Chondrocyte (in vitro differentiated cells): ENCODE results near the gene EFNB1. TPM values are rescaled to one million over a fixed set of nuclear protein-coding genes. Genes with fewer than 3 reads are reported as not detected.

Source experiments
- DNase-seq: peaks from one replicate; pipeline ENCODE4 v3.0.0; 2021; ENCODE audit warnings: mixed read lengths, low spot score
- H3K27ac Mint-ChIP-seq: one replicate; pipeline ENCODE4 v1.8.0; 2021; ENCODE audit warnings: mild to moderate bottlenecking, moderate library complexity, mixed read lengths; ENCODE audit not compliant: unreplicated experiment
- H3K27me3 Mint-ChIP-seq: 2 replicates; pipeline ENCODE4 v1.8.0; 2021; ENCODE audit warnings: low read depth, mixed read lengths
- H3K36me3 Mint-ChIP-seq: 2 replicates; pipeline ENCODE4 v1.8.0; 2021; ENCODE audit warnings: low read depth, mixed read lengths
- H3K4me1 Mint-ChIP-seq: 2 replicates; pipeline ENCODE4 v1.8.0; 2021; ENCODE audit warnings: low read depth, mild to moderate bottlenecking, mixed read lengths
- H3K4me3 Mint-ChIP-seq: one replicate; pipeline ENCODE4 v1.8.0; 2021; ENCODE audit warnings: mild to moderate bottlenecking, moderate library complexity, mixed read lengths; ENCODE audit not compliant: unreplicated experiment
- H3K9me3 Mint-ChIP-seq: 2 replicates; pipeline ENCODE4 v1.8.0; 2021; ENCODE audit warnings: low read depth, mixed read lengths
- CTCF ChIP-seq: fragments of 200-600 bp; sonication (generic); IDR thresholded peaks from 2 replicates; pipeline ENCODE4 v1.5.0; 2021; ENCODE audit warnings: antibody characterized with exemption, mild to moderate bottlenecking, moderate library complexity
- total RNA-seq: library from RNA; stranded (reverse); gene quantifications from 3 replicates; pipeline ENCODE4 v1.2.1, GENCODE V29; 2021

EFNB1 gene
- total RNA-seq, 1 donor from 2014 or later, result 32.9 TPM

- Mint-ChIP-seq H3K36me3 (no peaks in the 10 kb centered on the region), H3K27me3 (no peaks in the 10 kb centered on the region), H3K4me1 (peaks cover 25% of the 10 kb centered on the region), H3K27ac (no peak overlapping the region), H3K9me3 (no peaks in the 10 kb centered on the region), H3K4me3 (peak overlapping the region; percentile 86)
- DNase-seq, result peak; percentile 51
- TF ChIP-seq CTCF, result no peak
Observed at GRCh38 chrX:68832516-68833447, 4.0 kb downstream of the EFNB1 start.

DNA sequence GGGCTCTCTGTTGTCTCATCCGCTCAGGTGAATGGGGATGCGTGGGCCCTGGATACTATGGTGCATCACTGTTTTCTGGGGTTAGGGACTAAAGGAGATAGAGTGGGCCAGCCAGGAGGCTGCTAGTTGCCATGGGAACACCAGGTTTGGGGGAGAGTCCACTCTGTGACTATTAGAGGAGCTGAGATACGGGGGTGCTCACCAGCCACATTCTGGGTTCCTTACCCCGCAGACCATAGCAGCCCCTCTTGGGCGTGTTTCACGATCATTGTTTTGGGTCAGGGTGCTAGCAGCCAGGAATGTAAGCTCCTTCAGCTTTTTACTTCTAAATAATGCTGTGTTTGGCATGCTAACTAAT is 4.6 kb downstream of the EFNB1 start:
- H3K4me3 Mint-ChIP-seq, result no peak overlapping the region
- H3K36me3 Mint-ChIP-seq, result no peaks in the 10 kb centered on the region
- no peak for DNase-seq
- H3K27me3 Mint-ChIP-seq, result no peaks in the 10 kb centered on the region
- H3K9me3 Mint-ChIP-seq, result no peaks in the 10 kb centered on the region
- no peak overlapping the region for H3K27ac Mint-ChIP-seq
- no peak for TF ChIP-seq CTCF
- peaks cover 23% of the 10 kb centered on the region for H3K4me1 Mint-ChIP-seq

DNA sequence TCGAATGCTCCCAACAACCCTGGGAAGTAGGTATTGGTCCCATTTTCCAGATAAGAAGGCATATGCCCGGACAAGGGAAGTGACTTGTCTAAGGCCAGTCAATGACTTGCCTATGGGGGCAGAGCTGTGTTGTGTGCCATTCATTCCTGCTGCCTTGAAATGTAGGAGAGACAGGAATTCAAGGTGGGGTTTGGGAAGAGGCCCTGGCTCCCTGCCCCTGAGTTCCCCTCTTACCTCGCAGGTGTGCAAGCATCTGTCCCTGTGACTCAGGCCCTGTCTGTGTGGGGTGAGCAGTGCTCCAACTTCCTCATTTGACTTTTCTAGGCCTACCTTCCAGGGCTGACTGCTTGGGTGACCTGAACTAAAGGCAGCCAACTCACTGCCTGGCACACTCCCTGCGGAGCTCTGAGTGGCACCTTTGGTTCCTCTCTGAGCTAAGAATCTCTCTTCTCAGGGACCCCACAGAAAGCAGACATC is 5.1 kb downstream of the EFNB1 start:
- no peaks in the 10 kb centered on the region for H3K36me3 Mint-ChIP-seq
- DNase-seq, result no peak
- H3K4me3 Mint-ChIP-seq, result no peak overlapping the region
- H3K9me3 Mint-ChIP-seq, result no peaks in the 10 kb centered on the region
- H3K27ac Mint-ChIP-seq, result no peak overlapping the region
- no peak for TF ChIP-seq CTCF
- no peaks in the 10 kb centered on the region for H3K27me3 Mint-ChIP-seq
- peaks cover 20% of the 10 kb centered on the region for H3K4me1 Mint-ChIP-seq

- TF ChIP-seq CTCF, result no peak
- no peaks in the 10 kb centered on the region for H3K9me3 Mint-ChIP-seq
- peaks cover 20% of the 10 kb centered on the region for H3K4me1 Mint-ChIP-seq
- H3K36me3 Mint-ChIP-seq, result no peaks in the 10 kb centered on the region
- H3K27ac Mint-ChIP-seq, result no peak overlapping the region
- DNase-seq, result no peak
- H3K27me3 Mint-ChIP-seq, result no peaks in the 10 kb centered on the region
- no peak overlapping the region for H3K4me3 Mint-ChIP-seq
Observed at GRCh38 chrX:68834371-68835103, 5.7 kb downstream of the EFNB1 start.

DNA sequence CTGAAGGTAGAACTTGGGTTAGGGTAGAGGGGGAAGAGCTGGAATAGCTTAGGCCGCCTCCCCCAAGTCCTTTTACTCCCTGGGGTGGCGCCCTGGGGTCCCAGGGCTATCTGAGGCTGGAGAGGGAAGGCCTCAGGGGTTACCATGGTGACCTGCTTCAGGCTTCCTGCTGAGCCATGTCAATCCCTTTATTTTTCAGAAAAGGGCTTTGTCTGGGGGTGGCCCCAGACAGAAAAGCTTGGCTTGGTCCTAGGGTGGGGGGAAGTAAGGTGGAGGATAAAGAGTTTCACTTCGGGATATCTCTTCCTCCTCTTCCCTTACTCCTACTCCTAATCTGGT is 6.3 kb downstream of the EFNB1 start:
- H3K27me3 Mint-ChIP-seq, result no peaks in the 10 kb centered on the region
- no peak overlapping the region for H3K4me3 Mint-ChIP-seq
- DNase-seq, result no peak
- H3K36me3 Mint-ChIP-seq, result no peaks in the 10 kb centered on the region
- TF ChIP-seq CTCF, result no peak
- no peaks in the 10 kb centered on the region for H3K9me3 Mint-ChIP-seq
- H3K27ac Mint-ChIP-seq, result no peak overlapping the region
- peaks cover 20% of the 10 kb centered on the region for H3K4me1 Mint-ChIP-seq
